NCI-H446 treated with DMSO at 0.1 percent for 48 hours (cell line): Measurements from ENCODE around the gene TRIM28.
"Not testable (repeated sequence)": the region's sequence is repeated elsewhere in the genome, so short reads cannot be mapped to it uniquely, and the experiment has no call there.

ENCODE experiments used
- DNase-seq: peaks from one replicate; lab custom pipeline; 2025; lab: John Stamatoyannopoulos, UW

Gene TRIM28

DNA sequence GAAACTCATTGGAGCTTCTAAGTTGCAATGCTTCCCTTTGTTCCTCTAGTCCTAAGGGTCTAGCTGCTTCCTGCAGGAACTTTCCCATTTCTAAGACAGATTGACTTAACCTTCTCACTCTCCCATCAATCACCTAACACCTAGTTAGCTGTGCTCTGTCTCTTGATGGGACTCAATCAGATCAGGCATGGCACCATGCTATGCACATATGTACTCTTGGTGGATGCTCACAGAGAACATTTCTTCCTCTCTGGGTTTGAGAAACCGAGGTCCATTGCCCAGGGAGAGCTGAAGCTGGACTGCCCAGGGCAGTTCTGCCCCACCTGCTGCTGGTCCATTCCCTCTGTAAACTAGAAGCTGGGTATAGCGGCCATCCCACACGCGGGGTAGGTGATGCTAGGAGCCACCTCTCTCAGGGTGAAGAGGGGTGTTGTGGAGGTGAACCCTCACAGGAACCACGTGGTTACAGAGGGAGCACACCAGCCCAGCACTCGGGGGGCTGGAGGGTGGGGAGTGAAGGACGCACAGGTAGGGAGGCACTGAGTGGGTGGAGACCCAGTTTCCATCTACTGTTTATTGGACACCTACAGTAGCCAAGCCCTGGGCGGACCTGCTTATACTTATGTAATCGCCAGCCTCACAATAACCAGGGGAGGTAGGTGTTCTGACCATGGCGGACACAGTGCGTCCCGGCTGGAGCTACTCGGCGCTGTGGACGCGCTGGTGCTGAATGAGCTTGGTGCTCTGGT lies 17.7 kb downstream of the TRIM28 start:
- DNase-seq, result no peak

- no peak for DNase-seq
Measured at GRCh38 chr19:58562122-58563033, 18.5 kb downstream of the TRIM28 start.

- no peak for DNase-seq
Measured at GRCh38 chr19:58563034-58563573, 19.2 kb downstream of the TRIM28 start.

GRCh38 chr19:58563823-58564222 lies 20.0 kb downstream of the TRIM28 start:
- DNase-seq, result no peak

DNA sequence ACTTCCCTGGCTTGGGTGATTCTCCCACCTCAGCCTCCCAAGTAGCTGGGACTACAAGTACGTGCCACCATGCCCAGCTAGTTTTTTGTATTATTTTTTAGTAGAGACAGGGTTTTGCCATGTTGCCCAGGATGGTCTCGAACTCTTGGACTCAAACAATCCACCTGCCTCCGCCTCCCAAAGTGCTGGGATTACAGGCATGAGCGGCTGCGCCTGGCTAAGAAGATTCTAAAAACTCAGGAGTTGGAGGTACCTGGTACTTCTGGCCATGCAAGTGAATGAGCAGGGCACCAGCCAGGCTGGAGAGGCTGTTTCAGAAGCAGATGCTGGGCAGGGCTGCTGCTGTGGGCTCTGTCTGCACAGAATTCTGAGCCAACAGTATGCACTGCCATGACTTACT lies 23.1 kb downstream of the TRIM28 start:
- DNase-seq, result no peak

DNA sequence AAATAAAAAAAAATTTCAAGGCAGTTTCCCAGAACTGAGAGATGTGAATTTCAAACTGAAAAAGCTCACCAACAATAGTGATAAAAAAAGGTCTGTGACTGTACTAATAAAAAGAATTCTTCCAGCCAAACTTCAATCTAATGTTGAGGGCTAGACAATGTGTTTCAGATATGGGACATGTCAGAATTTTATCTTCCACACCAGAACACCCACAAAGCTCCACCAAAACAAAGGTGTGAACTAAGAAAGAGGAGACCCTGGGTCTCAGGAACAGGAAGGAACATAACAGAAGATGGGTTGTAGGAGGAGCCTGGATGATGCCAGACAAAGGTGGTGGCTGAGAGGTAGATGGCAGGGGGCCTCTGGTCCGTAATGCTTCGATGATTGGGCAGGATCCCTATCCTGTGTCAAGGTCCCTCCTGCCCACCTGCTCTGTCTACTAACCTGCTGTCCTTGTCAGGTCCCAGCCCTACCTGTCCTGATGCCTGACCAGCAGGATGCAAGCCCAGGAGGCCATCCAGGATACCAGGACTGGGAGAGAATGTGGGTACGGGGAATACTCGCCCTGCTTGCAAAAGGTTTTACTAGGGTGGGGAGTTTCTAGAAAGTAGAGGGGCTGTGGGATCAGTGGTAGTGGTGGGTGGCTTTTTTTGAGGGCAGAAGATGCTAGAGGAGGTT lies 24.7 kb downstream of the TRIM28 start:
- no peak for DNase-seq

- DNase-seq, result no peak
Measured at GRCh38 chr19:58569191-58569942, 25.5 kb downstream of the TRIM28 start.

DNA sequence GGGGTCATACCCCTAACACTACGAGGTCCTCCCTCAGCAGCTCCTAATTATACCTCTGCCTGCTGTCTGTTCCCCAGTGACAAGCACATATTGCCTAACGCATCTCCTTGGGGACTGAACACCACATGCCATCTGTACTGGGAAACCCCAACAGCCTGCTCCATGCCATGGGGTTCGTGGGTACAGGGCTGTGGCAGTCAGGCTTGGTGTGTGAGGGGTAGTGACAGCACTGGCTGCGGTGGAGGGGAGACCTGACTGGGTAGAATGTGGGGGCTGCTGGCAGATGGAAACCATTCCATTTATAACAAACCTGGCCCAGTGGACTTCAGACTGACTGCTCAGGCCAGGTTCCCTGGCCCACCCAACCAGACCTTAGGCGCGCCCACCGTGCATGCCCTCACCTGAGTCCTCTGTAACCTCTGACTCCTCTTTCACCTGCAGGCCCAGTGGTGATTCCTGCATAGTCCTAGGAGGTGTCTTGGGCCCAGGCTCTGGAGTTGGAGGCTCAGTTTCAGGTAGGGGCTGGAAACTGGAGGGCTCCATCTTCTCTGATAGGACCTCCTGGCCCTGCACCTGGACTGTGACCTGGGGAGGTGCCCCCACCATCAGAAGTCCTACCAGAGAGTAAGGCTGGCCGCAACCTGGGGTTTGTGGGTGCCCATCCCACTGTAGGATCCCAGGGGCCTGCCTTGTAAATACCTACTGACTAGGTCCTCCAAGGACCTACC lies 26.2 kb downstream of the TRIM28 start:
- DNase-seq, result no peak

DNA sequence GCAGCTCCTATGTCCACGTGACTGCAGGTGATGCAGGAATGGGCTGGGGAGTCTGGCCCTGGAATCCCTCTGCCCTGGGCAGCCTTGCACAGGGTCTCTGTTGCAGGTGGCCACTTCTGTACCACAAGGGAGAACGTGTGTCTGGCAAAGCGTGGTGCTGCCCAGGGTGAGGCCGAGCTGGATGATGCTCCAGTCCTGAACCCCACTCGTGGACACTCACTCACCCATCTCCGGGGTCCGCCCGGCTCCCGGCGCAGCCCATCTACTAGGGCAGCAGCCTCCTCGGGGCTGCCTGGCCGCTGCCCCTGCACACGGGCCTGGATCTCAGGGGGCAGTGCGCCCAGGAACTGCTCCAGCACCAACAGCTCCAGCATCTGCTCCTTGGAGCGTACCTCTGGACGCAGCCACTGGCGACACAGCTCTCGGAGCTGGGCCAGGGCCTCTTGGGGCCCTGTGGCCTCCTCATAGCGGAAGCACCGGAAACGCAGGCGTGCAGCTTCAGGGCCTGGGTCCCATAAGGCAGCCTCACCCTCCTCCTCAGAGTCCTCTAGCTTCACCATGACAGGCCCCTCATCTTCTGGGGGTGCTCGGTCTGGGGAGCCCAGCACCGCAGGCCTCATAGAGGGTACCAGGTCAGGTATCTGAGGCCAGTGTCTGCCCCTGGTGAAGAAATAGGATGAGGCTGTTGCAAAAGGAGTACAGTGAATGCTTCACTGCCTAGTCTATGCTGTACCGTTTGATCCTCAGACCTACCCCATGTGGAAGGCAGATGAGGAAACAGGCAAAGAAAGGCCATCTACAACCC lies 27.1 kb downstream of the TRIM28 start:
- DNase-seq, result no peak

DNA sequence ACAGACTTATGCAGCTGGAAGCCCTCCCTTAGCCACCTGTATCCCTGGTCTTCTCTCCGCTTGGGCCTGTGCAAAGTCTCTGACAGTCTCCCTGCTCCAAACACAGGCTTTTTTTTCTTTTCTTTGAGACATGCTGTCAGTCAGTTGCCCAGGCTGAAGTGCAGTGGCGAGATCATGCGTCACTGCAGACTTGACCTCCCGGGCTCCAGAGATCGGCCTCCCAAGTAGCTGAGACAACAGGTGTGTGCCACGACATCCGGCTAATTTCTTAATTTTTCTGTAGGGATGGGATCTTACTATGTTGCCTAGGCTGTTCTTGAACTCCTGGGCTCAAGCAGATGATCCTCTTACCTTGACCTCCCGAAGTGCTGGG lies 27.7 kb downstream of the TRIM28 start:
- no peak for DNase-seq

- no peak for DNase-seq
Measured at GRCh38 chr19:58572026-58572817, 28.4 kb downstream of the TRIM28 start.

GRCh38 chr19:58572818-58573657 lies 29.2 kb downstream of the TRIM28 start, which contains the start of gene MZF1:
Gene MZF1, minus strand, starts transcription at chr19:58573335. Its CDS starts 1,946 bp downstream, at chr19:58571389.
- no peak for DNase-seq

DNA sequence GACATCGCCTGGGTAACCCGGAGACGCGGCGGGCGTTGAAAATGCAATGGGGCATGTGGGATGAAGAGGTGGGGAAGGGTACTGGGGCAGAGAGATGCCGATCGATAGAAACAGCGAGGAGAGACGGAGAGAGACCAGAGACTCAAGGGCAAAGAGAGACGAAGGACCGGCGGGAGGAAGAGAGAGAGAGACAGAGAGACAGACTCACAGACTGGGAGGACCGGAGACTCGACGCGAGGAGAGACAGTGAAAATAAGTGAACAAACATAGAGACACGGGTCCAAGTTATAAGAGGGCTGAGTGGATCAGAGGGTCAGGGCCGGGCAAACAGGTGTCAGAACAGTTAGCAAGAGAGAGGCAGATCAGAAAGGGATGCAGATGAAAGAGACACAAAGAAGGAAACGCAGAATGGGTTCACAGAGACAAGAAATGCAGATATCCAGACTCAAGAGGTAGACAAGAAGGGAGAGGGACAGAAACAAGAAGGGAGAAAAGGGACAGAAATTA lies 29.8 kb downstream of the TRIM28 start:
- DNase-seq, result no peak

DNA sequence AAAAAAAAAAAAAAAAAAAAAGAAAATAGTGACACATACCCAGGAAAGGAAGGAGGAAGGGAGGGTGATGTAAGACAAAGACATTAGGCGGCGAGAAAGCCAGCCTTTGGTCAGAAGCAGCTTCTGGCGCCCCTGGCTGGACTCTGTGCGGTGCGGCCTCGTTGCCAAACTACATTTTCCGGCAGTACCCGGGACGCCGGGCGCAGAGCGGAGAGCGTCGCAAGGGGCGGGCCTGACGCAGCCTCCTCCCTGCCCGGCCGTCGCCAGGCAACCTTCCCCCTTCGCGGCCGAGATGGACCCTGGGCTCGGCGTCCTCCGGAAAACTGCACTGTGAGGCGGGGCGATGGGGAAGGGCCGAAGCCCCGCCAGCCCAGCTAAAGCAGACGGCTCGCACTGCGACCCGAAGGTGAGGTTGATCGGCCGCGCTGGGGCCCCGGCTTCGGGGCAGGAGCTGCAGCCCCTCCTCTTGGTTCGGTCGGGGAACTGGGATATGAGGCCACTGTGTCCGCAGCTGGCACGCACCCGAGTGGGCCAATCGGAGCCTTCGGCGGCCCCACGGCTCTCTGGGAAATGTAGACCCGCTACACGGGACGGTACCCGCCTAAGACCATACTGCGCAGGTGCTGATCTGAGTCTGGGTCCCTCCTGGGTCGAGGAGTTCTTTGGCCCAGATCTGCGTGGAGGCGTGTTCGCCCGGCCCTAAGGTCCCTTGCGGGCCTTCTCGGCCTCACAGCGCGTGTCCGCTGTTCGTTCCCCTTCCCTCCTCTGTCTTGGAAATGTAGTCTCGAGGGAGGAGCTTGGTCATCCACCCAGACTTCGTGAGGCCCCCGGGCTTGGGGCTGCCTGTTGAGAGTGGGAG lies 31.5 kb downstream of the TRIM28 start:
- DNase-seq, result no peak

- not testable (repeated sequence) for DNase-seq
Measured at GRCh38 chr19:58577581-58577980, 33.7 kb downstream of the TRIM28 start.

DNA sequence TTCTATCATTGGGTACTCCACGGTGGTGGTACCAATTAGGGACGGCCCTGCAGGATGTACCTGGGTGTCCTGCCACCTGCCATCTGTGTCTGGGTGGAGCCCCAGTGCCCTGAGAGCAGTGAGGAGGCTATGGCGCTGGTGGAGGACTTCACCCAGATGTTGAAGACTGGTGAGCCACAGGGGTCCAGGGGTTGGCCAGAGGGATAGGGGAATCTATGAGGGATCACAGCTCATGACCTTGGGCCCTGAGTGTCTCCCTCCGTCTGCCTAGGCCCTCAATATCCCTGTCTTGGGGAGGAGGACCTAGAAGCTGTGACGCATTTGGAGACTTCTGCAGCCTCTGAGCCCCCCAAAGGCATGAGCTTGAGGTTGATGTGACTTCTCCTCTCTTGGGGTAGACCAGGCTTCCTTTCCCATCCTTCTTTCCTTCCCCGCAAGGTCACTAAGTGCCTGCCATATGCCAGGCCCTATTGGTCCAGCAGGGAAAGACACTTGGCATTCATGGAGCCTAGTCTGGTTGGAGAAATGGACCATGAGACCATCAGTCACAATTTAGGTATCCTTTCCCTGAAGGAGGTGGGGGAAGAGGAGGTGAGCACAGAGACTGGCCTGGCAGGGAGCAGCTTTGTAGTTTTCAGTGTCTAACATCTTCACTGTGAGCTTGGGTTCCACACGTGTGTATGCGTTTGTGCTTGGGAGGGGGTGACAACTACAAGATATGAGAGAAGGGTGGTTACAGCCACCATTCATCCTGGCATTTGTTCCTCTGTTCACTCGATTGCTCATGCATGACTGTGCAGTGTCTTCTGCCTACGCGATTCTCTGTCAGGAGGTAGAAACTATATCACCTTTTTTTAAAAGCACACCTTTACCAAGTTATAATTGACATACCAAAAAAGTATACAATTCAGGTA lies 34.4 kb downstream of the TRIM28 start:
- DNase-seq, result no peak
